ENCODE results near the gene LUZP2.

DNA sequence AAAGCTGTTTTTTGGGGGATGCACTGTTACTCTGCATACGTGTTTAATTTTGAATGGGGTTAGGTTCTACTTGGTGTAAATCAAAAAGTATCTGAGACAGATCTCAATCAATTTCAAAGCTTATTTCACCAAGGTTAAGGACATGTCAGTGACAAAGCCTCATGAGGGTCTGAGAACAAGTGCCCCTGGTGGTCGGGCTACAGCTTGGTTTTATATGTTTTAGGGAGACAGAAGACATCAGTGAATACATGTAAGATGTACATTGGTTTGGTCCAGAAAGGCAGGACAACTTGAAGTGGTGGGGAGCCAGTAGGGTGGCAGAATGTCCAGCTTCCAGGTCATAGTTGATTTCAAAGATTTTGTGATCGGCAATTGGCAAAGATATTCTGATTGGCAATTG, 262.9 kb downstream of the LUZP2 start:
- TF ChIP-seq, protein P1, sequence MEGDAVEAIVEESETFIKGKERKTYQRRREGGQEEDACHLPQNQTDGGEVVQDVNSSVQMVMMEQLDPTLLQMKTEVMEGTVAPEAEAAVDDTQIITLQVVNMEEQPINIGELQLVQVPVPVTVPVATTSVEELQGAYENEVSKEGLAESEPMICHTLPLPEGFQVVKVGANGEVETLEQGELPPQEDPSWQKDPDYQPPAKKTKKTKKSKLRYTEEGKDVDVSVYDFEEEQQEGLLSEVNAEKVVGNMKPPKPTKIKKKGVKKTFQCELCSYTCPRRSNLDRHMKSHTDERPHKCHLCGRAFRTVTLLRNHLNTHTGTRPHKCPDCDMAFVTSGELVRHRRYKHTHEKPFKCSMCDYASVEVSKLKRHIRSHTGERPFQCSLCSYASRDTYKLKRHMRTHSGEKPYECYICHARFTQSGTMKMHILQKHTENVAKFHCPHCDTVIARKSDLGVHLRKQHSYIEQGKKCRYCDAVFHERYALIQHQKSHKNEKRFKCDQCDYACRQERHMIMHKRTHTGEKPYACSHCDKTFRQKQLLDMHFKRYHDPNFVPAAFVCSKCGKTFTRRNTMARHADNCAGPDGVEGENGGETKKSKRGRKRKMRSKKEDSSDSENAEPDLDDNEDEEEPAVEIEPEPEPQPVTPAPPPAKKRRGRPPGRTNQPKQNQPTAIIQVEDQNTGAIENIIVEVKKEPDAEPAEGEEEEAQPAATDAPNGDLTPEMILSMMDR (IDR thresholded peaks at IDR 0.05; ENCODE audit: low read length): peak; percentile 14; the same call in 1 of the 2 replicates
- no peak for TF ChIP-seq EZH2 (IDR thresholded peaks at IDR 0.05; ENCODE audit: borderline replicate concordance, low read length)
